IPS DF 19.7 (cell line): Measurements from ENCODE around the gene LARGE2.

Source experiments
- DNase-seq: peaks from one replicate; pipeline ENCODE4 v3.0.0-alpha.2; 2013; ENCODE audit warnings: low read depth, low spot score

Gene LARGE2

GRCh38 chr11:45929486-45930030 lies 7.1 kb downstream of the LARGE2 start:
- no peak for DNase-seq

GRCh38 chr11:45930031-45930794 lies 7.8 kb downstream of the LARGE2 start:
- DNase-seq: no peak

- no peak for DNase-seq
Observed at GRCh38 chr11:45930951-45931570, 8.6 kb downstream of the LARGE2 start.

- no peak for DNase-seq
Observed at GRCh38 chr11:45931739-45932138, 9.3 kb downstream of the LARGE2 start.

DNA sequence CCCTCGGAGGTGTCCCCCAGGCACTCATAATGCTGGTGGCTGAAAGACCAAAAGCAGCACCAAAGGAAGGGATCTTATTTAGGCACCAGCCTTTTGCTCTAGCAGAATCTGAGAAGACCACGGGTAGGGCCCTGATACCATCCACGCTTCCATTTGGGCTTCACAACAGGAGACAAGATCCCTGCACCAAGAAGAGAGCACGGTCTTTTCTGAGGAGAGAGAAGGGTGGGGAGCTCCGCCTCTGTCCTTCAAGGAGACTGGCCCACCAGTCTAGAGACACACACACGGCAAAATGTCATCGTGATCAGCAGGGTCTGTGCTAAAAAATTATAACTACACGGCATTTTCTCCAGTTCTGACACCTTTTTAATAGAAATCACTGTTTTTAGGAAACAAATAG lies 9.8 kb downstream of the LARGE2 start:
- no peak for DNase-seq

DNA sequence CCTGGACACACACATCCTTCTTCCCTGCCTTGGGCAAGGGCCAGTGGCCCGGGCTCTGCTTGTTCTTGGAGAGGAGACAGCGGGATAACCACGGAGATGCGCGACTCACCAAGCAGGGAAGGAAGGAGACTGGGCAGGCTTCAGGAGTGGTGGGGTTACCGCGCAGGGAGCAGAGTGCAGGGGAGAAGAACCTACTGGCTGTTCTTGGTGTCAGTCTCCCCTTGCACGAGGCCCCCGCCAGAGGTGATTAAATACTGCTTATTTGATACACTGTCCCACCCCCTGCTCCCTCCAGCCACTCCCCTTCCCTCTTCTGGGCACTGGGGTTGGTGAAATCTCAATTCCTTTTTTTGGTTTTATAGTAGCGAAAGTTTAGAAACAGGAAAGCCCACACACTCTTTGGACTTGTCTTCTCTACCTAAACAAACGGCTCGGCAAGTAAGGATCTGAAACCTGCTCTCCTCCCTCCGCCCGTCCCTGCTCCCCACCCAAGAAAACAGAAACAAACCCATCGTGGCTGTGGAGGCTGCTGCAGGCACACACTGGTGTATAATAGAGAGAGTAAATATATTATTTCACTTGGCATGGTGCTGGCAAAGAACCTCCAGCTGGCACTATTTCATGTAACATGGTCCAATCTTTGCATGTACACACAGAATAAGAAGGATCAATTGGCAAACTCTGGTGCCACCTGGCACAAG lies 10.8 kb downstream of the LARGE2 start:
- DNase-seq: no peak

DNA sequence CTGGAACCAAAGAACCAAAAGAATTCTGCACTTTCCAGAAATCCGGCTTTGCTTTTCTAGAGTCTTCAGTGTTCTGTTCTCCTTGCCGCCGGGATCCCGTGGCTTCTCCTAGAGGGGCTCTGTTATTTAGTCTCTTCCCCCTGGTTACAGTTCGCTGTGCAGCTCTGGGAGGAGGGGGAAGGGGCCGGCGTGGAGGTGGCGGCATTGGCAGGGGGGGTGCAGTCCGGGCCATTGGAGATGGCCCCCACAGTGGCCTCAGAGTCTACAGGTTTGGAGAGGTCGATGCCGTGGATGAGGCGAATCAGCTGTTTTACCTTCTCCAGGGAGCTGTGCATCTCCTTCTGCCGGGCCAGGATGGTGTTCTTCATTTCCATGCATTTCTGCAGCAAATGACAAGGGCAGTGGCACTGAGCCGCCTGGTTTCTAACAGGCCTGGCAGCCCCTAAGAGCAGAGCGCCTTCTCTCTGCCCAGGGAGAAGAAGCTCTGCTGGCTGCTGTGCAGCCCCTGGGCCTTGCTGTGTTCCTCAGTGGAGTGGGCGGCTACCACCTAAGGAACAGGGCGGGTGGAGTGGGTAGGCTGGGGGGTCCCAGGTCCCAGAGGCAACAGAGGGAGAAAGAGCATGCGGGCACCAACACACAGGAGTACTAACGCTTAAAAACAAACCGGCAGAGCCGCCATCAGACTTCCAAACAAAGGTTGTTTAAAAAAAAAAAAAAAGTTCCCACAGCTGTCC lies 11.6 kb downstream of the LARGE2 start:
- DNase-seq: no peak

DNA sequence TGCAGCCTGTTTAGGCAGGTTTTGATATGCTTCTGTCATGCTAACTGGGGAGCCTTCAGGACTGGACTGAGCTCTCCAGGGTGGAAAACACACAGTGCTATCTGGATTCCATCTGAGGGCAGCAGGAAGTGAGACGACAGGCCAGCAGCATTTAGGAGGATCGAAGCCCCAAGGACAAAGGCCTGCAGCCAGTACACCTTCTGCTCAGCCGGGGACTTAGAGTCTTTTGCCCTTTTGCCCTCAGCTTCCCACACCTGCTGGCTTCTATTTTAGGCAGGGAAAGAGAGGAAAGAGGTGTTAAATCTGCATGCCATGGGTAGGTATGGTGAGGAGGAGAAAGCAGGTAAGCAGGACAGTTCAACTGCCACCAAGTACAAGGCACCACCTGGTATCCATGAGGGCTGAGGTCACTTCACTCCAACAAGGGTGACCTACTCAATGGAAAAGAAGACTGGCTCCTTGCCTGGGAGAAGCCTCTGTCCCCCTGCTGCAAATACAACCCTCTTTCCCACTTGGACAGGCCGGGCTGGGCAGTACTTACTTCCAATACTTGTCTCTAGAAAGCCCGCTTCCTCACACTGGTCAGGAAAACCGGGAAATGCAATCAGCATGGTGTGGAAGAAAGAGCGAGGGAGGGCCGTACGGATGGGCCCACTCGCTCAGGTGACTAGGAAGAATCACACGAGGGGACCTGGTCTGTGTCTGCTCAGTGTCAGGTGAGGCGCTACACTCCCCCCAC lies 12.3 kb downstream of the LARGE2 start:
- DNase-seq: no peak

- no peak for DNase-seq
Observed at GRCh38 chr11:45935349-45936064, 13.1 kb downstream of the LARGE2 start.

GRCh38 chr11:45936511-45937054 lies 14.1 kb downstream of the LARGE2 start:
- DNase-seq: no peak

- DNase-seq: no peak
Observed at GRCh38 chr11:45937916-45938315, 15.5 kb downstream of the LARGE2 start.

DNA sequence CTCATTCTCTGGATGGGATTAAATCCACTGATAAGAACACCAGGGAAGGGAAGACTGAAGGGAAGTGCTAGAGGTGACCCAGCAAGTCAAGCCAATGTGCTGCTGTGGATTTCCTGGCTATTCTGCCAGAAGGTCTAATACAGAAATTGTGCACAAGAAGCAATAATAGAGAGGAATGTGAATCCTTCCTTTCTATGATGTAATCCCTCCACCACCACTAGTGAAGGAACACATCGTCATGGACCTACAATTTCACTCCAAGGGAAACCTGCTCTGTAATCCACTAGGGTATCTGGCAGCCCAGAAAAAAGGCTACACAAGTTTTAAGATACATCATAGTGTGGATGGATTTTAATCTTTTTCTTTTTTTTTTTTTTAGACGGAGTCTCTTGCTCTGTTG lies 17.4 kb downstream of the LARGE2 start:
- DNase-seq: no peak

DNA sequence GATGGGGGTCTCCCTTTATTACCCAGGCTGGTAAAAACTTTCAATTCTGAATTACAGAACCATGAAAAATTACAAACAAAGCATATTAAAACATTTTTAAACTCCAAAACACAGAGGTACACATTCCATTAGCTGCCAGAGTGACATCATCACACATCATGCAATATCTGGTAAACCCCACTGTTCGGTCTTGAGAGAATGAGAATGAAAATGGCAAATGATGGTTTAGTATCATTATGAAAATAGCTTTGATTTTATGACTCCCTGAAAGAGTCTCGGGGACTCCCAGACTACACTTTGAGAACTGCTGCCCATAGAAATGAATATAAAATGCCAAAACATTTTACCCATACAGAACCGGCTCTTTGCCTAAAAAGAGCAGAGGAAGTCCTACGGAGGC lies 18.8 kb downstream of the LARGE2 start:
- no peak for DNase-seq

DNA sequence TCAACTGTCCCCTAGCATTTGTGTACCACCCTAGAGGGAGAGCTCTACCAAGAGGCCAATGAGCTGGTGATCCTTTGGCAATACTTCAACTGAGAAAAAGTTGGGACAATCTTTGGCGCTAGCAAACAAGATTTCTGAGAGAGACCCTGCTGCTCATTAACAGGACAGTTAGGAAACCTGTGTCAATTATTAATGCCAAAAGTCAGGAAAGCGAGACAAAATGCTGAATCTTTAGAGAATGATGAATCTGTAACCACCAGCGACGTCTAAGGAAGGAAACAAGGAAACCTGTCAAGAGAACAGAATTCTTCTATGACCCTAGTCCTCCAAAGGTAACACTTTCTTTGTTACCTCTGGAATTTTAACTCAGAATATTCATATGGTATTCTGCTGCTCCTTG lies 19.9 kb downstream of the LARGE2 start:
- no peak for DNase-seq

- DNase-seq: no peak
Observed at GRCh38 chr11:45945397-45945999, 23.0 kb downstream of the LARGE2 start.

DNA sequence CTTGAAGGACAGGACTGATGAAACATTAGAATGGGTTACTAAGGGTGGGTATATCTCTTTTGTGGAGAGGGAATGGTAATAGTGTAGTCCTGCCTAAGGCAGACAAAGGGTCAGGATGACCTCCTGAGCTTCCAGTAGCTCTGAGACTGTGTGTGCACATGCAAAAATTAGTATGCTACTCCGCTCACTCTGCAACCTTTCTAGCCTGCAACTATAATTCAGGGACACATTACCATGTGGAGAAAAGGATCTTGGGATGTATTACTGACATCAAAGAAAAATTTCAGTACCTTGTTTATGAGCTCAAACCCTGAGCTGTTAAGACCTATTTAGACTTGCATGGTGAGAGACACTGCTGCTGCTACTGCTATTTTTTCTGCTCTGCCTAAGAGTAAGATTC lies 25.4 kb downstream of the LARGE2 start:
- DNase-seq: no peak

DNA sequence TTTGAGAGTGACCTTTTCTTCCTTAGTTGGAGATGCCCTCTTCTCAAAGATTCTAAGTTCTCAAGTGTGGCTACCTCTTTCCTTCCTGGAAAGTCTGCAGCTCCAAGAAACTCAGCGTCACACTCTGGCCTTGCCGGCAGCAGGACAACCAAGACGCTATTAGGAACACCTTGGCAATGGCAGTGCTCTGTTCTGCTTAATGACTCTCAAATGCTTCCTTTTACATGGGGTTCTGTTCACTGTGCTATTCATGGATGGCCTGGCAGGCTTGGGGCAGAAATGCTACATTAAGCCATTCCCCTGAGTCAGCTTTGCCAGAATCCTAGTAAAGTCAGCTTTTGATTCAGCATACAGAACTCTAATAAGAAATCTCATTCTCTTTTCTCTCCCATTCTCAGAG lies 25.9 kb downstream of the LARGE2 start:
- no peak for DNase-seq

DNA sequence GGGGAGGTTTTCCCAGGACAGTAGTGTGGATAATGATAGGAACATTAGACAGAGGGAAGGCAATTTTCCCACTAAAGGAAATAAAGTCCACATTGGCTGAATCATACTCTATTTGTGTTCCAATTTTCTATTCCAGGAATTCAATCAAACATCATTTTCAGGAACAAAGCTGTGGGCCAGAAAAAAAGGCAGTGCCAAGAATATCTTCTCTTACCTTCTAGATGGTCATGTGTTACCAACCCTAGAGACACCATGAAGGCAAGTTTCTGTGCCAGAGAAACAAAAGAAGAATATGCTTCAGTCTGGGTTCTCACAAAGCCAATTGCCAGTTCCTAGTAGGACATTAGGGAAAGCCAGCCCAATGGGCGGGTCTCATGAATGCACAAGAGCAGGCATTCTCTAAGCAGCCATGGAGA lies 27.5 kb downstream of the LARGE2 start:
- no peak for DNase-seq

DNA sequence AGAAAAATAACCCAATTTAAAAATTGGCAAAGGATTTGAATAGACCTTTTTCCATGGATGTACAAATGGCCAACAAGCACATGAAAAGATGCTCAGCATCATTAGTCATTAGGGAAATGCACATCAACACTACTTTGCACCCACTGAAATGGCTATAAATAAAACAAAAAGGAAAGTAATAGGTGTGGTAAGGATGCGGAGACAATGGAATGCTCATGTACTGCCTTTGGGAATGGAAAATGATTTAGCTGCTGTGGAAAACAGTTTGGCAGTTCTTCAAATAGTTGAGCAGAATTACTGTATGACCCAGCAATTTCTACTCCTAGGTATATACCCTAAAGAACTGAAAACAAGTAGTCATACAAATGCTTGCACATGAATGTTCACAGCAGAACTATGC lies 37.4 kb downstream of the LARGE2 start:
- DNase-seq: no peak
